GM23338 (cell line): Measurements from ENCODE around the gene TSPEAR. TPM values are rescaled to one million over a fixed set of nuclear protein-coding genes. Genes with fewer than 3 reads are reported as not detected.
A peak's percentile ranks its signal among the peaks of the same experiment; 100 is the strongest.
"Not testable (repeated sequence)": the region's sequence is repeated elsewhere in the genome, so short reads cannot be mapped to it uniquely, and the experiment has no call there.

Source experiments
- ATAC-seq: fragments of 200-7000 bp; cut with Tn5 transposase; 3 replicates; pipeline ENCODE4 v1.9.1; 2020
- DNase-seq: peaks from one replicate; pipeline ENCODE4 v3.0.0-alpha.2; 2015; ENCODE audit warnings: low spot score
- H2AFZ ChIP-seq: fragments of 200-600 bp; sonication (generic); 2 replicates; pipeline ENCODE4 v1.8.0; 2016; ENCODE audit warnings: antibody characterized with exemption, mild to moderate bottlenecking, moderate library complexity
- H3F3A ChIP-seq: fragments of 200-600 bp; sonication (generic); replicated peaks from 2 replicates; pipeline ENCODE4 v1.8.0; 2017; ENCODE audit warnings: antibody characterized with exemption, mixed run types, low read depth
- H3K27ac ChIP-seq: fragments of 200-600 bp; sonication (generic); 2 replicates; pipeline ENCODE4 v1.6.1; 2016; ENCODE audit warnings: low read depth
- H3K27me3 ChIP-seq: fragments of 200-600 bp; sonication (generic); 2 replicates; pipeline ENCODE4 v1.8.0; 2016; ENCODE audit warnings: mild to moderate bottlenecking, mixed run types, moderate library complexity; ENCODE audit not compliant: insufficient read depth
- H3K36me3 ChIP-seq: fragments of 200-600 bp; sonication (generic); 2 replicates; pipeline ENCODE4 v1.8.0; 2016; ENCODE audit warnings: mild to moderate bottlenecking; ENCODE audit not compliant: insufficient read depth
- H3K4me1 ChIP-seq: fragments of 200-600 bp; sonication (generic); 2 replicates; pipeline ENCODE4 v1.8.0; 2016; ENCODE audit warnings: mild to moderate bottlenecking, moderate library complexity; ENCODE audit not compliant: insufficient read depth
- H3K4me2 ChIP-seq: fragments of 200-600 bp; sonication (generic); 2 replicates; pipeline ENCODE4 v1.7.1; 2017; ENCODE audit warnings: mixed run types
- H3K4me3 ChIP-seq: fragments of 200-600 bp; sonication (generic); 2 replicates; pipeline ENCODE4 v1.6.1; 2016; ENCODE audit warnings: mixed run types
- H3K79me2 ChIP-seq: fragments of 200-600 bp; sonication (generic); replicated peaks from 2 replicates; pipeline ENCODE4 v1.8.0; 2017; ENCODE audit warnings: mild to moderate bottlenecking; ENCODE audit not compliant: insufficient read depth
- H3K9me2 ChIP-seq: fragments of 200-600 bp; sonication (generic); 2 replicates; pipeline ENCODE4 v1.8.0; 2017; ENCODE audit not compliant: insufficient read depth
- H4K20me1 ChIP-seq: fragments of 200-600 bp; sonication (generic); replicated peaks from 2 replicates; pipeline ENCODE4 v1.8.0; 2017; ENCODE audit warnings: mild to moderate bottlenecking; ENCODE audit not compliant: insufficient read depth
- H3K27ac Mint-ChIP-seq: 2 replicates; pipeline ENCODE4 v1.8.0; 2020; ENCODE audit warnings: inconsistent platforms, mild to moderate bottlenecking, moderate library complexity, mixed read lengths
- H3K27me3 Mint-ChIP-seq: 3 replicates; pipeline ENCODE4 v1.8.0; 2022; ENCODE audit warnings: low read depth, mild to moderate bottlenecking, moderate library complexity, mixed read lengths, inconsistent platforms; ENCODE audit not compliant: insufficient read depth, poor library complexity
- H3K36me3 Mint-ChIP-seq: 3 replicates; pipeline ENCODE4 v1.8.0; 2021; ENCODE audit warnings: low read depth, mild to moderate bottlenecking, inconsistent platforms, moderate library complexity, mixed read lengths
- H3K4me1 Mint-ChIP-seq: 3 replicates; pipeline ENCODE4 v1.8.0; 2020; ENCODE audit warnings: mild to moderate bottlenecking, inconsistent platforms, mixed read lengths
- H3K4me3 Mint-ChIP-seq: 3 replicates; pipeline ENCODE4 v1.8.0; 2021; ENCODE audit warnings: moderate library complexity, mild to moderate bottlenecking, inconsistent platforms, mixed read lengths
- H3K9me3 Mint-ChIP-seq: 3 replicates; pipeline ENCODE4 v1.8.0; 2020; ENCODE audit warnings: moderate library complexity, mild to moderate bottlenecking, inconsistent platforms, mixed read lengths
- CTCF ChIP-seq, 2 experiments: fragments of 200-600 bp in 1 of 2; sonication (generic) in 1 of 2; conservative IDR thresholded peaks; 2 replicates each; pipeline versions ENCODE4 v1.5.1 to v1.6.1; 2016 to 2017; ENCODE audit warnings: antibody characterized with exemption in 2 of 2, low read depth in 2 of 2, mild to moderate bottlenecking in 2 of 2, moderate library complexity in 1 of 2
- EZH2phosphoT487 ChIP-seq: fragments of 200-600 bp; sonication (generic); IDR thresholded peaks from one replicate; pipeline ENCODE4 v1.8.1; 2018; ENCODE audit warnings: antibody characterized with exemption; ENCODE audit not compliant: unreplicated experiment
- NANOG ChIP-seq: IDR thresholded peaks from 2 replicates; pipeline ENCODE4 v1.6.1; 2016; ENCODE audit warnings: antibody characterized with exemption, borderline replicate concordance
- POLR2AphosphoS5 ChIP-seq: IDR thresholded peaks from 2 replicates; pipeline ENCODE4 v1.6.1; 2016; ENCODE audit warnings: antibody characterized with exemption, low read depth
- REST ChIP-seq: IDR thresholded peaks from one replicate; pipeline ENCODE4 v1.6.1; 2018; ENCODE audit warnings: antibody characterized with exemption; ENCODE audit not compliant: unreplicated experiment
- polyA plus RNA-seq: library from polyadenylated mRNA; unstranded; fragments of >200 nt; fragmentation: Nextera tagmentation; extraction: Ambion mirVana; gene quantifications from 2 replicates; pipeline ENCODE4 v1.2.1, GENCODE V29; 2016
- total RNA-seq: library from RNA; depleted of rRNA; stranded (reverse); fragments of >200 nt; shearing (Covaris generic); gene quantifications from 2 replicates; pipeline ENCODE4 v1.2.3, GENCODE V29; 2014
- TF ChIP-seq, protein P1 (sequence below): IDR thresholded peaks from 2 replicates; pipeline ENCODE4 v1.6.1; 2016; ENCODE audit warnings: antibody characterized with exemption

Gene TSPEAR
- total and polyA plus RNA-seq, 2 experiments from 2014 or later, result 0.35 to 0.92 TPM

DNA sequence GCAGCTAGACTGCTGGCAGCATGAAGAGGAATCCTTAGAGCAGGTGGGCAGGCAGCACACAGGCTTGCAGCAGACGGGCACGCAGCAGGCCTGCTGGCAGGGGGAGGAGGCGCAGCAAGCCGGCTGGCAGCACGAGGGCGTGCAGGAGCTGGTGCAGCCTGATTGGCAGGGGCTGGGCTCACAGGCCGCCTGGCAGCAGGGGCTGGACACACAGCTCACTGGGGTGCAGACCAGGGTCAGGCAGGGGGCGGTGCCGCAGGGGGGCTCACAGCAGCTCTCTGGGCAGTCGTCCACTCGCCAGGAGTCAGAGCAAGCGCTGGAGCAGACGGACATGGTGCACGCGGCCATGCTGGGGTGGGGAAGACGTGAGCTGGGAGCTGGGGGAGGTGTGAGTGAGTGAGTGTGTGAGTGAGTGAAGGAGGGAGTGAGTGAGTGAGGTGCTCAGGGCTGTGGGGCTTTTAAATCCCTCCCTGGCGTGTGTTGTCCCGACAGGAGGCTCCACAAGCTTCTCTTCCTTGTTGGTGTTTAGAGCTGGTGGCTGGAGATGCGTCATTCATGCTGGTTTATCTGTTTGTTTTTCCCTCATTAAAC lies 131.0 kb downstream of the TSPEAR start, which contains the start of gene KRTAP10-5:
KRTAP10-5 (minus strand) TSS at position 374 of the 591 bp plus-strand sequence; CDS start at position 348, 26 bp downstream.
- not testable (repeated sequence) for H3K4me3 Mint-ChIP-seq
- ATAC-seq, result peak; percentile 40; the same call in 2 of the 3 replicates

DNA sequence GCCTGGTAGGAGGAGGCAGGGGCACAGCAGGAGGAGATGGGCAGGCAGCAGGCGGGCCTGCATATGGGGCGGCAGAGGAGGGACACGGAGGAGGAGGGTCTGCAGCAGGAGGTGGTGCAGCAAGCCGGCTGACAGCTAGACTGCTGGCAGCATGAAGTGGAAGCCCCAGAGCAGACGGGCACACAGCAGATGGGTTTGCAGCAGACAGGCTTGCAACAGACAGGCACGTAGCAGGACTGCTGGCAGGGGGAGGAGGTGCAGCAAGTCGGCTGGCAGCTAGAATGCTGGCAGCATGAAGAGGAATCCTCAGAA lies 131.6 kb downstream of the TSPEAR start:
- Histone ChIP-seq H3K9me2 (no peaks in the 10 kb centered on the region), H3K4me2 (no peak overlapping the region), H3K79me2 (no peaks in the 10 kb centered on the region), H3K4me1 (no peaks in the 10 kb centered on the region), H3K27me3 (no peaks in the 10 kb centered on the region), H3K27ac (no peak overlapping the region), H2AFZ (no peak overlapping the region), H3K4me3 (no peak overlapping the region), H3F3A (no peaks in the 10 kb centered on the region), H3K36me3 (no peaks in the 10 kb centered on the region), H4K20me1 (no peaks in the 10 kb centered on the region)
- peaks cover 11% of the 10 kb centered on the region for H3K27me3 Mint-ChIP-seq
- H3K36me3 Mint-ChIP-seq, result peaks cover 3% of the 10 kb centered on the region; the same call in 2 of the 3 replicates
- H3K4me1 Mint-ChIP-seq, result peaks cover 8% of the 10 kb centered on the region
- DNase-seq (no peak), ATAC-seq (no peak)
- H3K9me3 Mint-ChIP-seq, result peaks cover 30% of the 10 kb centered on the region
- H3K4me3 Mint-ChIP-seq, result no peak overlapping the region
- no peak overlapping the region for H3K27ac Mint-ChIP-seq
- TF ChIP-seq CTCF (conservative IDR thresholded peaks at IDR 0.05; ENCODE audit: low read depth in 2 of 2), result no peak
- TF ChIP-seq POLR2AphosphoS5, result no peak
- TF ChIP-seq REST, result no peak
- TF ChIP-seq, protein P1, sequence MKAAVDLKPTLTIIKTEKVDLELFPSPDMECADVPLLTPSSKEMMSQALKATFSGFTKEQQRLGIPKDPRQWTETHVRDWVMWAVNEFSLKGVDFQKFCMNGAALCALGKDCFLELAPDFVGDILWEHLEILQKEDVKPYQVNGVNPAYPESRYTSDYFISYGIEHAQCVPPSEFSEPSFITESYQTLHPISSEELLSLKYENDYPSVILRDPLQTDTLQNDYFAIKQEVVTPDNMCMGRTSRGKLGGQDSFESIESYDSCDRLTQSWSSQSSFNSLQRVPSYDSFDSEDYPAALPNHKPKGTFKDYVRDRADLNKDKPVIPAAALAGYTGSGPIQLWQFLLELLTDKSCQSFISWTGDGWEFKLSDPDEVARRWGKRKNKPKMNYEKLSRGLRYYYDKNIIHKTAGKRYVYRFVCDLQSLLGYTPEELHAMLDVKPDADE, result no peak
- TF ChIP-seq NANOG, result no peak
- no peak for TF ChIP-seq EZH2phosphoT487

More for the DNA sequence above, 131.0 kb downstream of the TSPEAR start, which contains the start of gene KRTAP10-5:
- not testable (repeated sequence) for H3K4me1 Mint-ChIP-seq, H3K4me3 ChIP-seq, H3K36me3 ChIP-seq, H3K36me3 Mint-ChIP-seq, H4K20me1 ChIP-seq, H3F3A ChIP-seq, H3K4me2 ChIP-seq, H3K27ac Mint-ChIP-seq, H2AFZ ChIP-seq, H3K9me2 ChIP-seq, DNase-seq, H3K79me2 ChIP-seq, H3K27ac ChIP-seq, H3K27me3 ChIP-seq, H3K4me1 ChIP-seq
- peaks cover 11% of the 10 kb centered on the region for H3K27me3 Mint-ChIP-seq
- TF ChIP-seq CTCF (conservative IDR thresholded peaks at IDR 0.05; ENCODE audit: low read depth in 2 of 2), result 0 out of 4 replicates have a peak, but pooled peaks of 1 of the 2 experiments have one; percentile 12
- peaks cover 30% of the 10 kb centered on the region for H3K9me3 Mint-ChIP-seq
